ENCODE measurements around the gene BCAR3. TPM values are rescaled to one million over a fixed set of nuclear protein-coding genes. Genes with fewer than 3 reads are reported as not detected.

BCAR3 gene
- total RNA-seq, 1 experiment from 2014 or later, result 33.9 TPM

DNA sequence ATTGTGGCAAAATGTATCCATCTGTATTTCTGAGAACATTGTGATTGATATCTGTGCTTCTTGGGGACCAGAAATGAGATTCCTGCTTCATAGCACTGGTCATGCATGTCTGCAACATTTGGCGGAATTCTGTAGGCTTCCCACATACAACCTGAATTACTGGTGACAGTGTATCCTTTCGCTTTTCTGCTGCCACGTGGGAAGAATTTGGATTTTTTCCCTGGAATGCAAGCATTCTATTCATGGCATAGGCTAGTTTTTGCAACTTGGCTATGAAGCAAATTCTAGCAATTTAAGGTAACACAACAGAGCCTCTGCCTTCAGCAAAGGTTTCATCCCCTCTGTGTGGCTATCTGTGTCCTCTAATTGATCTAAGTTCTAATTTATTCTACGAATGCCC is 85.9 kb downstream of the BCAR3 start:
- H3K36me3 ChIP-seq (ENCODE audit: control insufficient read depth, insufficient read depth, low read length), result no peaks in the 10 kb centered on the region; the same call in 1 of the 2 replicates
- no peak overlapping the region for H3K27ac ChIP-seq (ENCODE audit: low read length)
- peaks cover 8% of the 10 kb centered on the region for H3K4me1 ChIP-seq (ENCODE audit: control insufficient read depth, insufficient read depth, low read length)

DNA sequence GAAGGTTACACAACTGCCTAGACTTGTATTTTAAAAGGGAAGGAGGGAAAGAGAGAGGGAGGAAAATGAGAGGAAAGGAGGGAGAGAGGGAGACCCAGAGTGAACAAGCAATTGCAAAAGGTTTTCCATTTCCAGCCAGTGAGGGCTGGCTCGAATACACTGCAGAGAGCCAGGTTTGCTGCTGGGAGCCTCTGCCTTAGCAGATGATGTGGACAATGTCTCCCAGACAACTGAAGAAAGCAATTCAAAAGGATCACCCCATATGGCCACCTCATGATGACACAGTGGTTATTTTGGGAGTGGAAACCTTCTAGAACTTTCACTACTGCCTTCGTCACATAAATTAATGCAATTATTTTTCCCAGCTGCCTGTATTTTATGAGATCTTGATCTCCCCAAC is 86.4 kb downstream of the BCAR3 start:
- POLR2A ChIA-PET, result no interaction called here
- intact Hi-C loops (cut with micrococcal nuclease; ENCODE audit: unreplicated experiment) (no loop called here), in situ Hi-C loops (cut with HindIII; ENCODE audit: low pct_unique_long_range_greater_than_20kb, low sequenced_read_pairs) (no loop called here)
- DNase-seq (ENCODE audit: low read depth, low spot score) (no peak), ATAC-seq (no peak)
- peaks cover 2% of the 10 kb centered on the region; the same call in 1 of the 2 replicates for H3K36me3 ChIP-seq (ENCODE audit: control insufficient read depth, insufficient read depth, low read length)
- no peaks in the 10 kb centered on the region for H3K27me3 ChIP-seq (ENCODE audit: control insufficient read depth, insufficient read depth, low read length)
- H3K4me3 ChIP-seq (ENCODE audit: low read depth in 2 of 2, low read length in 2 of 2), result no peak overlapping the region
- no TSS peak for BruUV-seq (replicated peaks)
- no peaks in the 10 kb centered on the region for H3K9me3 ChIP-seq (ENCODE audit: control insufficient read depth, insufficient read depth, low read depth, low read length)
- TF ChIP-seq, protein P1, sequence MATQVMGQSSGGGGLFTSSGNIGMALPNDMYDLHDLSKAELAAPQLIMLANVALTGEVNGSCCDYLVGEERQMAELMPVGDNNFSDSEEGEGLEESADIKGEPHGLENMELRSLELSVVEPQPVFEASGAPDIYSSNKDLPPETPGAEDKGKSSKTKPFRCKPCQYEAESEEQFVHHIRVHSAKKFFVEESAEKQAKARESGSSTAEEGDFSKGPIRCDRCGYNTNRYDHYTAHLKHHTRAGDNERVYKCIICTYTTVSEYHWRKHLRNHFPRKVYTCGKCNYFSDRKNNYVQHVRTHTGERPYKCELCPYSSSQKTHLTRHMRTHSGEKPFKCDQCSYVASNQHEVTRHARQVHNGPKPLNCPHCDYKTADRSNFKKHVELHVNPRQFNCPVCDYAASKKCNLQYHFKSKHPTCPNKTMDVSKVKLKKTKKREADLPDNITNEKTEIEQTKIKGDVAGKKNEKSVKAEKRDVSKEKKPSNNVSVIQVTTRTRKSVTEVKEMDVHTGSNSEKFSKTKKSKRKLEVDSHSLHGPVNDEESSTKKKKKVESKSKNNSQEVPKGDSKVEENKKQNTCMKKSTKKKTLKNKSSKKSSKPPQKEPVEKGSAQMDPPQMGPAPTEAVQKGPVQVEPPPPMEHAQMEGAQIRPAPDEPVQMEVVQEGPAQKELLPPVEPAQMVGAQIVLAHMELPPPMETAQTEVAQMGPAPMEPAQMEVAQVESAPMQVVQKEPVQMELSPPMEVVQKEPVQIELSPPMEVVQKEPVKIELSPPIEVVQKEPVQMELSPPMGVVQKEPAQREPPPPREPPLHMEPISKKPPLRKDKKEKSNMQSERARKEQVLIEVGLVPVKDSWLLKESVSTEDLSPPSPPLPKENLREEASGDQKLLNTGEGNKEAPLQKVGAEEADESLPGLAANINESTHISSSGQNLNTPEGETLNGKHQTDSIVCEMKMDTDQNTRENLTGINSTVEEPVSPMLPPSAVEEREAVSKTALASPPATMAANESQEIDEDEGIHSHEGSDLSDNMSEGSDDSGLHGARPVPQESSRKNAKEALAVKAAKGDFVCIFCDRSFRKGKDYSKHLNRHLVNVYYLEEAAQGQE (IDR thresholded peaks at IDR 0.05; ENCODE audit: insufficient read depth in 1 of 2, low read depth in 2 of 2, low read length in 1 of 2), result no peak
- TF ChIP-seq SIN3A (IDR thresholded peaks at IDR 0.05; ENCODE audit: borderline replicate concordance, insufficient read depth, low read depth, low read length) (no peak), POLR2AphosphoS5 (IDR thresholded peaks at IDR 0.05; ENCODE audit: low read depth, low read length) (no peak), TCF7L2 (IDR thresholded peaks at IDR 0.05; ENCODE audit: low read depth, low read length) (no peak)
- TF ChIP-seq, protein P2, sequence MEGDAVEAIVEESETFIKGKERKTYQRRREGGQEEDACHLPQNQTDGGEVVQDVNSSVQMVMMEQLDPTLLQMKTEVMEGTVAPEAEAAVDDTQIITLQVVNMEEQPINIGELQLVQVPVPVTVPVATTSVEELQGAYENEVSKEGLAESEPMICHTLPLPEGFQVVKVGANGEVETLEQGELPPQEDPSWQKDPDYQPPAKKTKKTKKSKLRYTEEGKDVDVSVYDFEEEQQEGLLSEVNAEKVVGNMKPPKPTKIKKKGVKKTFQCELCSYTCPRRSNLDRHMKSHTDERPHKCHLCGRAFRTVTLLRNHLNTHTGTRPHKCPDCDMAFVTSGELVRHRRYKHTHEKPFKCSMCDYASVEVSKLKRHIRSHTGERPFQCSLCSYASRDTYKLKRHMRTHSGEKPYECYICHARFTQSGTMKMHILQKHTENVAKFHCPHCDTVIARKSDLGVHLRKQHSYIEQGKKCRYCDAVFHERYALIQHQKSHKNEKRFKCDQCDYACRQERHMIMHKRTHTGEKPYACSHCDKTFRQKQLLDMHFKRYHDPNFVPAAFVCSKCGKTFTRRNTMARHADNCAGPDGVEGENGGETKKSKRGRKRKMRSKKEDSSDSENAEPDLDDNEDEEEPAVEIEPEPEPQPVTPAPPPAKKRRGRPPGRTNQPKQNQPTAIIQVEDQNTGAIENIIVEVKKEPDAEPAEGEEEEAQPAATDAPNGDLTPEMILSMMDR (IDR thresholded peaks at IDR 0.05), result no peak
- peaks cover 8% of the 10 kb centered on the region for H3K4me1 ChIP-seq (ENCODE audit: control insufficient read depth, insufficient read depth, low read length)
- CTCF ChIA-PET, result no interaction called here
- no peak overlapping the region for H3K27ac ChIP-seq (ENCODE audit: low read length)

More for the DNA sequence above, 85.9 kb downstream of the BCAR3 start:
- DNase-seq (ENCODE audit: low read depth, low spot score), result no peak
- Histone ChIP-seq H3K4me3 (ENCODE audit: low read depth in 2 of 2, low read length in 2 of 2) (no peak overlapping the region), H3K27me3 (ENCODE audit: control insufficient read depth, insufficient read depth, low read length) (no peaks in the 10 kb centered on the region), H3K9me3 (ENCODE audit: control insufficient read depth, insufficient read depth, low read depth, low read length) (no peaks in the 10 kb centered on the region)
- in situ Hi-C loops (cut with HindIII; ENCODE audit: low pct_unique_long_range_greater_than_20kb, low sequenced_read_pairs) (no loop called here), intact Hi-C loops (cut with micrococcal nuclease; ENCODE audit: unreplicated experiment) (no loop called here)
- no TSS peak for BruUV-seq (replicated peaks)
- ChIA-PET CTCF (no interaction called here), POLR2A (no interaction called here)
- ATAC-seq, result no peak
- no peak for TF ChIP-seq POLR2AphosphoS5 (IDR thresholded peaks at IDR 0.05; ENCODE audit: low read depth, low read length)
- no peak for TF ChIP-seq SIN3A (IDR thresholded peaks at IDR 0.05; ENCODE audit: borderline replicate concordance, insufficient read depth, low read depth, low read length)
- TF ChIP-seq, protein P1 (IDR thresholded peaks at IDR 0.05; ENCODE audit: insufficient read depth in 1 of 2, low read depth in 2 of 2, low read length in 1 of 2), result no peak
- TF ChIP-seq, protein P2 (IDR thresholded peaks at IDR 0.05), result no peak
- TF ChIP-seq TCF7L2 (IDR thresholded peaks at IDR 0.05; ENCODE audit: low read depth, low read length), result no peak

Measured in Panc1 (cell line).